Measurements from ENCODE around the gene DNAJC21.

The DNAJC21 gene

DNA sequence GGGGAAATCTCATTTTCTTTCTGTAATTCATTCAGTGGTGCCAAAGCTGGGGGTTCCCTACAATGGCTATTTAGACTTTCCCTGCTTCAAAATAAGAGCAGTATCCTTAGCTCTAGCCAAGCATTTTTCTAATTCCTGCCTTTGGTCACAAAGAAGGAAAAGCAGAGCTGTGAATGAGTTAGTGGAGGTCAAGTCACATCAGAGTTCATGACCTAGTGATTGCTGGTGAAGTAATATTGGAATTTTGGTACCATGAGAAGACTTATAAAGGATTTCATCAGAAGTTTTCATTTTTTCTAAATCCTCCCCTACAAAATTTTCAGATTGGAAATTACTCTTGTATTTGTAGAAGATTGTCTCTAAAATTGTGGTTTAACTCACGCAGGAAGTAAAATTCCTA is 28.0 kb downstream of the DNAJC21 start:
- H3K79me2 ChIP-seq (ENCODE audit: insufficient read depth, low read length), result no peaks in the 10 kb centered on the region
- peaks cover 28% of the 10 kb centered on the region; the same call in 1 of the 2 replicates for H3K36me3 ChIP-seq (ENCODE audit: insufficient read depth, low read length)
- H3F3A ChIP-seq (ENCODE audit: insufficient read depth, low read length), result no peaks in the 10 kb centered on the region
- H3K27me3 ChIP-seq (ENCODE audit: insufficient read depth, low read length), result no peaks in the 10 kb centered on the region
- H2AFZ ChIP-seq (ENCODE audit: low read length), result no peak overlapping the region
- H4K20me1 ChIP-seq (ENCODE audit: insufficient read depth, low read length), result no peaks in the 10 kb centered on the region
- no peak for TF ChIP-seq EZH2 (IDR thresholded peaks at IDR 0.05; ENCODE audit: borderline replicate concordance, low read length)
- TF ChIP-seq, protein P1, sequence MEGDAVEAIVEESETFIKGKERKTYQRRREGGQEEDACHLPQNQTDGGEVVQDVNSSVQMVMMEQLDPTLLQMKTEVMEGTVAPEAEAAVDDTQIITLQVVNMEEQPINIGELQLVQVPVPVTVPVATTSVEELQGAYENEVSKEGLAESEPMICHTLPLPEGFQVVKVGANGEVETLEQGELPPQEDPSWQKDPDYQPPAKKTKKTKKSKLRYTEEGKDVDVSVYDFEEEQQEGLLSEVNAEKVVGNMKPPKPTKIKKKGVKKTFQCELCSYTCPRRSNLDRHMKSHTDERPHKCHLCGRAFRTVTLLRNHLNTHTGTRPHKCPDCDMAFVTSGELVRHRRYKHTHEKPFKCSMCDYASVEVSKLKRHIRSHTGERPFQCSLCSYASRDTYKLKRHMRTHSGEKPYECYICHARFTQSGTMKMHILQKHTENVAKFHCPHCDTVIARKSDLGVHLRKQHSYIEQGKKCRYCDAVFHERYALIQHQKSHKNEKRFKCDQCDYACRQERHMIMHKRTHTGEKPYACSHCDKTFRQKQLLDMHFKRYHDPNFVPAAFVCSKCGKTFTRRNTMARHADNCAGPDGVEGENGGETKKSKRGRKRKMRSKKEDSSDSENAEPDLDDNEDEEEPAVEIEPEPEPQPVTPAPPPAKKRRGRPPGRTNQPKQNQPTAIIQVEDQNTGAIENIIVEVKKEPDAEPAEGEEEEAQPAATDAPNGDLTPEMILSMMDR (IDR thresholded peaks at IDR 0.05; ENCODE audit: low read length), result no peak
- H3K9ac ChIP-seq (ENCODE audit: low read length), result no peak overlapping the region
- no peak overlapping the region for H3K4me2 ChIP-seq (ENCODE audit: low read length)
- H3K9me3 ChIP-seq (ENCODE audit: low read length), result no peaks in the 10 kb centered on the region
- H3K4me3 ChIP-seq (ENCODE audit: low read depth, low read length, poor library complexity, severe bottlenecking), result no peak overlapping the region
- H3K27ac ChIP-seq (ENCODE audit: low read depth, low read length, poor library complexity, severe bottlenecking), result no peak overlapping the region
- H3K9me2 ChIP-seq (ENCODE audit: low read depth, low read length), result no peaks in the 10 kb centered on the region
- no peaks in the 10 kb centered on the region for H3K4me1 ChIP-seq (ENCODE audit: insufficient read depth, low read length, severe bottlenecking)

DNA sequence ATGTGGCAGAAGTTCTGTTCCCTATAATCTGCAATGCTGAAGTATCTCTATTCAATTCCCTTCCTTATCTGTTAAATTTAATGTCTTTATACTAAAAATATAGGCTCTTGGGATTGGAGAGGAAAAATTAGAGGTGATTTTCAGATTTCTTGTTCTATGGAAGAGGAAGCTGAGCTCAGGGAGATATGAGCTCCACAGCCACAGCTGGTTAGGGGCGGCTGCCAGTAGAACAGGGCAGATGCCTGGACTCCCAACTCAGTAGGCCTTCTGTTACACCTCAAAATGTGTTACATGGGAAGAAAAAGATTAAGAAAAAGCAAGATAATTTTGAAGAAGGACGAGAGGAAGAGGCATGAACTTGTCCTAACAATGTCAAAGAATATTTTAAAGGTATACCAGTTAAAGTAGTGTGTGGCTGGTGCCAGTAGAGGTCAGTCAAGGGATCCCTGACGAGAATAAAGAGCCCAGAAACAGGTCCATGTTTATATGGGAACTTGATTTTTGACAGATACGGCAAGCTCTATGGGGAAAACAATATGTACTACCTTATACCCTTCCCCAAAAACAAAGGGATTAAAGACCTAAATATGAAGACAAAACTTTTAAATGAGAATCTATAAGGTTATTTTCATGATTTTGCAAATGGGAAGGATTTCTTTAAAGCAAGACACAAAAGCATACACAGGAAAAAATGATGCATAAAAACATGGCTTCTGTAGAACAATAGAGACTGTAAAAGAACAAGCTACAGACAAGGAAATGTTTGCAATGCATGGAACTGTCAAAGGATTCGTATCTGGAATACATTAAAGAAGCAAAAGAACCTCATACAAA is 28.7 kb downstream of the DNAJC21 start:
- TF ChIP-seq, protein P1 (IDR thresholded peaks at IDR 0.05; ENCODE audit: low read length), result peak; percentile 65
- no peak for TF ChIP-seq EZH2 (IDR thresholded peaks at IDR 0.05; ENCODE audit: borderline replicate concordance, low read length)
- no peak overlapping the region for H3K4me3 ChIP-seq (ENCODE audit: low read depth, low read length, poor library complexity, severe bottlenecking)
- H3K9ac ChIP-seq (ENCODE audit: low read length), result no peak overlapping the region
- H3K27ac ChIP-seq (ENCODE audit: low read depth, low read length, poor library complexity, severe bottlenecking), result no peak overlapping the region
- no peaks in the 10 kb centered on the region for H4K20me1 ChIP-seq (ENCODE audit: insufficient read depth, low read length)
- peaks cover 26% of the 10 kb centered on the region; the same call in 1 of the 2 replicates for H3K36me3 ChIP-seq (ENCODE audit: insufficient read depth, low read length)
- no peaks in the 10 kb centered on the region for H3K79me2 ChIP-seq (ENCODE audit: insufficient read depth, low read length)
- no peaks in the 10 kb centered on the region for H3F3A ChIP-seq (ENCODE audit: insufficient read depth, low read length)
- no peak overlapping the region for H2AFZ ChIP-seq (ENCODE audit: low read length)
- no peak overlapping the region for H3K4me2 ChIP-seq (ENCODE audit: low read length)
- no peaks in the 10 kb centered on the region for H3K4me1 ChIP-seq (ENCODE audit: insufficient read depth, low read length, severe bottlenecking)
- no peaks in the 10 kb centered on the region for H3K27me3 ChIP-seq (ENCODE audit: insufficient read depth, low read length)
- H3K9me2 ChIP-seq (ENCODE audit: low read depth, low read length), result no peaks in the 10 kb centered on the region
- H3K9me3 ChIP-seq (ENCODE audit: low read length), result no peaks in the 10 kb centered on the region

DNA sequence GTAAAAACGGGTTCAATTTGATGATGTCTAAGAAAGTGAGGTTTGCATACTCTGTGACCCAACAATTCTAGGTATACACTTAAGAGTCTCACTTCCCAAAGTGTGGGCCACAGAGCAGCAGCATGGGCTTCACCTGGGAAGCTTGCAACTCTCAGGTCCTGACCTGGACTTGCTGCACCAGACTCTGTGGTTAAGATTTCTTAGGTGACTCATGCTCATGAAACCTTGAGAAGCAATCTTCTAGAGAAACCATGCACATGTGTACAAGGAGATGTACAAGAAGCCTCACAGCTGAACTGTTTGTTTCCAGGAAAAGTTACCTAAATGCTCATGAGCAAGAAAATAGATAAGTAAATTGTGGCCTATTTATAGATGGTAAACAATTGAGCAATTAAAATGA is 30.0 kb downstream of the DNAJC21 start:
- no peaks in the 10 kb centered on the region for H3K9me2 ChIP-seq (ENCODE audit: low read depth, low read length)
- H3K27ac ChIP-seq (ENCODE audit: low read depth, low read length, poor library complexity, severe bottlenecking), result no peak overlapping the region
- no peaks in the 10 kb centered on the region for H3K4me1 ChIP-seq (ENCODE audit: insufficient read depth, low read length, severe bottlenecking)
- H2AFZ ChIP-seq (ENCODE audit: low read length), result no peak overlapping the region
- H3K79me2 ChIP-seq (ENCODE audit: insufficient read depth, low read length), result no peaks in the 10 kb centered on the region
- H3K27me3 ChIP-seq (ENCODE audit: insufficient read depth, low read length), result no peaks in the 10 kb centered on the region
- no peaks in the 10 kb centered on the region for H4K20me1 ChIP-seq (ENCODE audit: insufficient read depth, low read length)
- H3K4me3 ChIP-seq (ENCODE audit: low read depth, low read length, poor library complexity, severe bottlenecking), result no peak overlapping the region
- H3K4me2 ChIP-seq (ENCODE audit: low read length), result no peak overlapping the region
- H3F3A ChIP-seq (ENCODE audit: insufficient read depth, low read length), result no peaks in the 10 kb centered on the region
- no peaks in the 10 kb centered on the region for H3K9me3 ChIP-seq (ENCODE audit: low read length)
- peaks cover 16% of the 10 kb centered on the region; the same call in 1 of the 2 replicates for H3K36me3 ChIP-seq (ENCODE audit: insufficient read depth, low read length)
- TF ChIP-seq EZH2 (IDR thresholded peaks at IDR 0.05; ENCODE audit: borderline replicate concordance, low read length), result no peak
- TF ChIP-seq, protein P1 (IDR thresholded peaks at IDR 0.05; ENCODE audit: low read length), result no peak
- H3K9ac ChIP-seq (ENCODE audit: low read length), result no peak overlapping the region
